A673 (cell line): ENCODE results near the gene KCNA3. TPM values are rescaled to one million over a fixed set of nuclear protein-coding genes. Genes with fewer than 3 reads are reported as not detected.

Experiments used
- BruUV-seq: library from RNA; stranded (reverse); fragments of 400-500 nt; replicated peaks from 2 replicates; lab custom pipeline; 2021; lab: Mats Ljungman, UMichigan
- CTCF ChIA-PET: fragments of 300-600 bp; sonication (Branson Sonifier 250); formaldehyde crosslinking; loops from one replicate; lab custom pipeline; 2022; ENCODE audit warnings: antibody characterized with exemption; lab: Charles Lee
- POLR2A ChIA-PET: fragments of 300-600 bp; sonication (Branson Sonifier 250); formaldehyde crosslinking; loops from one replicate; lab custom pipeline; 2022; ENCODE audit warnings: antibody characterized with exemption; ENCODE audit not compliant: low non-redundant PET; lab: Charles Lee
- DNase-seq: peaks from one replicate; pipeline ENCODE4 v3.0.0-alpha.2; 2015; ENCODE audit warnings: low spot score
- H3K27ac ChIP-seq: fragments of 200-600 bp; sonication (generic); 2 replicates; pipeline ENCODE4 v1.5.1; 2016; ENCODE audit warnings: mixed run types, low read depth, mild to moderate bottlenecking, mixed read lengths, antibody characterized with exemption, low read length; ENCODE audit not compliant: poor library complexity, severe bottlenecking
- H3K27me3 ChIP-seq: fragments of 200-600 bp; sonication (generic); replicated peaks from 2 replicates; pipeline ENCODE4 v1.6.1; 2017; ENCODE audit warnings: mixed run types, low read depth, mild to moderate bottlenecking, mixed read lengths, antibody characterized with exemption, low read length; ENCODE audit not compliant: insufficient read depth, poor library complexity
- H3K36me3 ChIP-seq: fragments of 200-600 bp; sonication (generic); 2 replicates; pipeline ENCODE4 v1.6.1; 2016; ENCODE audit warnings: mixed run types, mild to moderate bottlenecking, mixed read lengths, antibody characterized with exemption, low read length; ENCODE audit not compliant: insufficient read depth, poor library complexity, severe bottlenecking
- H3K4me1 ChIP-seq: fragments of 200-600 bp; sonication (generic); 2 replicates; pipeline ENCODE4 v1.6.1; 2017; ENCODE audit warnings: mixed run types, mild to moderate bottlenecking, mixed read lengths, antibody characterized with exemption, low read length; ENCODE audit not compliant: insufficient read depth, poor library complexity, severe bottlenecking
- H3K4me3 ChIP-seq: fragments of 200-600 bp; sonication (generic); 2 replicates; pipeline ENCODE4 v1.5.1; 2016; ENCODE audit warnings: low read depth, mixed run types, mild to moderate bottlenecking, mixed read lengths, low read length; ENCODE audit not compliant: poor library complexity, severe bottlenecking
- H3K9me3 ChIP-seq: fragments of 200-600 bp; sonication (generic); 2 replicates; pipeline ENCODE4 v1.6.1; 2016; ENCODE audit warnings: mixed run types, low read depth, mild to moderate bottlenecking, mixed read lengths, antibody characterized with exemption, low read length; ENCODE audit not compliant: poor library complexity, severe bottlenecking
- CTCF ChIP-seq: fragments of 300-800, 200-600 bp; sonication (generic); conservative IDR thresholded peaks from 2 replicates; pipeline ENCODE4 v1.5.1; 2017; ENCODE audit warnings: low read depth, mild to moderate bottlenecking, antibody characterized with exemption, low read length, moderate library complexity, mixed read lengths
- EZH2 ChIP-seq: fragments of 200-600 bp; sonication (generic); IDR thresholded peaks from 2 replicates; pipeline ENCODE4 v1.6.1; 2017; ENCODE audit warnings: borderline replicate concordance, low read depth, mild to moderate bottlenecking, mixed read lengths, antibody characterized with exemption, low read length; ENCODE audit not compliant: poor library complexity, severe bottlenecking
- intact Hi-C: fragments of 100-400 bp; cut with micrococcal nuclease; formaldehyde crosslinking; loops from one replicate; pipeline ENCODE4 v1.10.0; 2022; ENCODE audit not compliant: unreplicated experiment
- total RNA-seq: library from RNA; stranded (reverse); gene quantifications from 2 replicates; pipeline ENCODE4 v1.2.3, GENCODE V29; 2021

KCNA3 gene
- total RNA-seq, 1 experiment from 2014 or later = 0.43 TPM

- no peaks in the 10 kb centered on the region for H3K36me3 ChIP-seq
- no peaks in the 10 kb centered on the region for H3K9me3 ChIP-seq
- H3K4me1 ChIP-seq = no peaks in the 10 kb centered on the region
- peaks cover 60% of the 10 kb centered on the region for H3K27me3 ChIP-seq
- BruUV-seq = no TSS peak
- ChIA-PET POLR2A (no interaction called here), CTCF (no interaction called here)
- TF ChIP-seq CTCF = no peak
- TF ChIP-seq EZH2 = no peak
- intact Hi-C loops = no loop called here
- DNase-seq = no peak
- no peak overlapping the region for H3K4me3 ChIP-seq
- H3K27ac ChIP-seq = no peak overlapping the region
Measured at GRCh38 chr1:110682898-110683297, 8.2 kb upstream of the KCNA3 start.

GRCh38 chr1:110680036-110680735 is 5.4 kb upstream of the KCNA3 start:
- TF ChIP-seq CTCF (no peak), EZH2 (no peak)
- no peaks in the 10 kb centered on the region for H3K4me1 ChIP-seq
- ChIA-PET CTCF (no interaction called here), POLR2A (no interaction called here)
- H3K27me3 ChIP-seq = peaks cover 62% of the 10 kb centered on the region
- H3K27ac ChIP-seq = no peak overlapping the region
- no peak overlapping the region for H3K4me3 ChIP-seq
- intact Hi-C loops = no loop called here
- no peaks in the 10 kb centered on the region for H3K9me3 ChIP-seq
- no peaks in the 10 kb centered on the region for H3K36me3 ChIP-seq
- no TSS peak for BruUV-seq
- no peak for DNase-seq

- Histone ChIP-seq H3K36me3 (no peaks in the 10 kb centered on the region), H3K9me3 (no peaks in the 10 kb centered on the region), H3K4me3 (no peak overlapping the region), H3K27ac (no peak overlapping the region), H3K4me1 (no peaks in the 10 kb centered on the region), H3K27me3 (peaks cover 68% of the 10 kb centered on the region)
- POLR2A ChIA-PET = interaction anchor here (0.6 kb wide), 1 partner anchor 115 kb away, joined by 4 read pairs; no protein-coding TSS in a partner anchor
- CTCF ChIA-PET = no interaction called here
- intact Hi-C loops = no loop called here
- TF ChIP-seq CTCF = no peak
- no peak for TF ChIP-seq EZH2
- BruUV-seq = no TSS peak
- DNase-seq = no peak
Measured at GRCh38 chr1:110677526-110677925, 2.8 kb upstream of the KCNA3 start.
